Pulmonary artery endothelial cell (primary cell): Measurements from ENCODE around the gene NEU4. TPM values are rescaled to one million over a fixed set of nuclear protein-coding genes. Genes with fewer than 3 reads are reported as not detected.
"Not testable (repeated sequence)": the region's sequence is repeated elsewhere in the genome, so short reads cannot be mapped to it uniquely, and the experiment has no call there.

Experiments used
- DNase-seq: peaks from one replicate; pipeline ENCODE4 v3.0.0-alpha.2; 2011; ENCODE audit warnings: low read depth, low spot score
- total RNA-seq: library from RNA; depleted of rRNA; stranded (reverse); fragments of >200 nt; gene quantifications from 2 replicates; pipeline ENCODE4 v1.2.3, GENCODE V29; 2014

NEU4 gene
- total RNA-seq, 1 donor from 2014 or later: not detected

DNA sequence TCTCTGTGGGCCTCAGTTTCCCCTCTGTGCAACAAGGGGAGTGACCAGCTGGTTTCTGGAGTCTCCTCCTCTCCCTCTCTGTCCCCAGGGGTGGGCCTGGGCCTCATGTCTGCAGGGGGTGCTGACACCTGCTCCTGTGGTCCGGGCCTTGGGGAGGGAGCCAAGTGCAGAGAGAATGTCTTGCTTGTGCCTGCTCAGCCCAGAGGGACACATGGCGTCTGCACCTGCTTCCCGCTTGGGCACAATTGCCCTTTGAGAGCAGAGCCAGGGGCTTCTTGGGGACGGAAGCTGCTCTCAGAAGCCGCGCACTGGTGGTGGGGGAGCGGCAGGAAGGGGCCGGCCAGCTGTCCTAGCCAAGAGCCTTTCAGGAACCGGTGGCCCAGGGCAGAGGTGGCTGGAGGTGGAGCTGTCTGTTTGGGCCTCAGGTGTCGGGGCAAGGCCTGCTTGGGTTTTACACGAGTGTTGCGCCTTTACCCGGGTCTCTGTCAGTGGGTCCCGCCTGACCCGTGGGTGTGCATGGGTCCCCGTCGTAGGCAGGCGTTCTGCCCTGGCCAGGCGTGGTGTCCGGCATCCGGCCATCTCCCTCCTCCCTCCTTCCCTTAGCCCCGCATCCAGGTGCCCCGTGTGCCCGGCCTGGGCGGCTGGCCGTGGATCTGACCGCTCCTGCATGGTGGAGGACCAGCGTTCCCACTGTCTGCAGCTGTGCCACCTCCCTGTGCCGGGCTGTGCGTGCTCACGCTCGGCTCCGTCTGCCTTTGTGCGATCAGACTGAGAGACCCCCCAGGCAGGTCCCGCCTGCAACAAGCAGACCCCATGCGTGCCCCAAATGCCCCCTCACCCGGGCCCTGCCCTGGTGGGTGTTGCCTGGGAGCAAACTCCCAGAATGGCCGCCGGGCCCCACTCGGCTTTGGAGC, 4.0 kb downstream of the NEU4 start:
- no peak for DNase-seq

DNA sequence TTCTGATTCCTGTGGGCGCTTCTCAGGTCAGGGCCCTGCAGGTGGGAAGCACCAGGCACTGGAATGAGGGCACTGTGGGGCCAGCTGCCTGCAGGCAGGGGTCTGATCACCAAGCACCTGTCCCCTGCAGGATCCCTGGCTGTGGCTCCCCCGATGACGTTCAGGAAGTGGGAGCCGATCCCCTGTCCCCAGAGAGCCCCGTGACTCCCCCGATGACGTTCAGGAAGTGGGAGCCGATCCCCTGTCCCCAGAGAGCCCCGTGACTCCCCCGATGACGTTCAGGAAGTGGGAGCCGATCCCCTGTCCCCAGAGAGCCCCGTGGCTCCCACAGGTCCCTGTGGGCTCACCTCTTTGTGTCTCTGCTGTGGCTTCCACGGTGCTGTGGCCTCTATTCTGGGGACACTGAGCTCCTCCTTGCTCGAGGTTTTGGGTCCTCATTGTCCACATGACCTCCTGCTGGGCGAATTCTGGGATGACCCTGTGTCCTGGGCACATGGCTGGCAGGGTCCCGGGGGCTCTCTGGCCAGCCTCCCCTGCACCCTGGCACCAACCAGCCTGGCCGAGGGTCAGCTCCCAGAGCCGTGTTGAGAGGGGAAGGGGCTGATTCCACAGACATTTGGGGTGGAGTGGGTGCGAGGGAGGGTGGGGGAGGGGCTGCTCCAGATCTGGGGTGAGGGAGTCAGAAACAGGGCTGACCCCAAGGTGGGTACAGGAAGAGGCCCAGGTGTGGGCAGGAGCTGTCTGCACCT, 4.8 kb downstream of the NEU4 start:
- no peak for DNase-seq

DNA sequence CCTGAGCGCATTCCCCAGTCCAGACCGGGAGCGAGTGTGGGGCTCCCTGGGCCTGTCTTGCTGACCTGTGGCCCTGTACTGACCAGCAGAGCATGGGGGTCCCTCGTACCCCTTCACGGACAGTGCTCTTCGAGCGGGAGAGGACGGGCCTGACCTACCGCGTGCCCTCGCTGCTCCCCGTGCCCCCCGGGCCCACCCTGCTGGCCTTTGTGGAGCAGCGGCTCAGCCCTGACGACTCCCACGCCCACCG, 5.3 kb downstream of the NEU4 start:
- DNase-seq: no peak

- no peak for DNase-seq
Measured at GRCh38 chr2:241814643-241815476, 5.9 kb downstream of the NEU4 start.

- DNase-seq: no peak
Measured at GRCh38 chr2:241815477-241816430, 6.8 kb downstream of the NEU4 start.

DNA sequence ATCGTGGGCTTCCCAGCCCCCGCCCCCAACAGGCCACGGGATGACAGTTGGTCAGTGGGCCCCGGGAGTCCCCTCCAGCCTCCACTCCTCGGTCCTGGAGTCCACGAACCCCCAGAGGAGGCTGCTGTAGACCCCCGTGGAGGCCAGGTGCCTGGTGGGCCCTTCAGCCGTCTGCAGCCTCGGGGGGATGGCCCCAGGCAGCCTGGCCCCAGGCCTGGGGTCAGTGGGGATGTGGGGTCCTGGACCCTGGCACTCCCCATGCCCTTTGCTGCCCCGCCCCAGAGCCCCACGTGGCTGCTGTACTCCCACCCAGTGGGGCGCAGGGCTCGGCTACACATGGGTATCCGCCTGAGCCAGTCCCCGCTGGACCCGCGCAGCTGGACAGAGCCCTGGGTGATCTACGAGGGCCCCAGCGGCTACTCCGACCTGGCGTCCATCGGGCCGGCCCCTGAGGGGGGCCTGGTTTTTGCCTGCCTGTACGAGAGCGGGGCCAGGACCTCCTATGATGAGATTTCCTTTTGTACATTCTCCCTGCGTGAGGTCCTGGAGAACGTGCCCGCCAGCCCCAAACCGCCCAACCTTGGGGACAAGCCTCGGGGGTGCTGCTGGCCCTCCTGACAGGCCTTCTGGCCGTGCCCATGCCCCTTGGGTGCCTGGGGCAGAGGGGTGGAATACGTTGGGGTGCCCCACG, 7.6 kb downstream of the NEU4 start:
- DNase-seq: no peak

GRCh38 chr2:241817126-241817820, 8.3 kb downstream of the NEU4 start:
- no peak for DNase-seq

DNA sequence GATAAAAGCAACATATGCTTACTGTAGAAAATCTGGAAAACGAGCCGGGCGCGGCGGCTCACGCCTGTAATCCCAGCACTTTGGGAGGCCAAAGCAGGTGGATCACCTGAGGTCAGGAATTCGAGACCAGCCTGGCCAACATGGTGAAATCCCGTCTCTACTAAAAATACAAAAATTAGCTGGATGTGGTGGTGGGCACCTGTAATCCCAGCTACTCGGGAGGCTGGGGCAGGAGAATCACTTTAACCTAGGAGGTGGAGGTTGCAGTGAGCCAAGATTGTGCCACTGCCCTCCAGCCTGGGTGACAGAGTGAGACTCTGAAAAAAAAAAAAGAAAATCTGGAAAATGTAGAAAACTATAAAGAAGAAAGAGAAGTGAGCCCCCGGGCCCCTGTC, 8.8 kb downstream of the NEU4 start:
- not testable (repeated sequence) for DNase-seq

- DNase-seq: no peak
Measured at GRCh38 chr2:241818229-241818942, 9.4 kb downstream of the NEU4 start.

- no peak for DNase-seq
Measured at GRCh38 chr2:241818943-241819270, 9.9 kb downstream of the NEU4 start.

DNA sequence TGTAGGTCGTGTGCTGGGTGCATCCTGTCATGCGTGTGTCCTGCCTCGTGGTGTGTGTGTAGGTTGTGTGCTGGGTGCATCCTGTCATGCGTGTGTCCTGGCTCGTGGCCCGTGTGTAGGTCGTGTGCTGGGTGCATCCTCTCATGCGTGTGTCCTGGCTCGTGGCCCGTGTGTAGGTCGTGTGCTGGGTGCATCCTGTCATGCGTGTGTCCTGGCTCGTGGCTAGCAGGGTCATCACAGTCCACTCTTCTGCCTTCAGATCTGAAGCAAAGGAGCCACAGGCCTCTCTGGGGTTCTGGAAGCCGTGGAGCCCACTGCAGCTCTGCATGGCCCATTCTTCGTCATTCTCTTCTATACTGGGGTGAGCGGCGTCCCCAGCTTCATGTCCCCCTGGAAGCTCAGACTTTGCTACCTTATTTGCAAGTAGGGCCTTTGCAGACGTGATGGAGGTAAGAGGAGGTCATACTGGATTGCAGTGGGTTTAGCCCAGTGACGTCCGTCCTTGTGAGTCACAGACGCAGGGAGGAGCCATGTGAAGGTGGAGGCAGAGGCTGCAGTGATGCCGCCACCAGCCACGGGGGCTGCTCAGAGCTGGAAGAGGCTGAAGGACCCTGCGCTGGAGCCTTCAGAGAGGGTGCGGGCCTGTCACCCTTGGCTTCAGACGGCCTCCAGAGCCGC, 11.1 kb downstream of the NEU4 start:
- not testable (repeated sequence) for DNase-seq

GRCh38 chr2:241820625-241821384, 11.8 kb downstream of the NEU4 start:
- DNase-seq: no peak

GRCh38 chr2:241821460-241822263, 12.7 kb downstream of the NEU4 start:
- no peak for DNase-seq

DNA sequence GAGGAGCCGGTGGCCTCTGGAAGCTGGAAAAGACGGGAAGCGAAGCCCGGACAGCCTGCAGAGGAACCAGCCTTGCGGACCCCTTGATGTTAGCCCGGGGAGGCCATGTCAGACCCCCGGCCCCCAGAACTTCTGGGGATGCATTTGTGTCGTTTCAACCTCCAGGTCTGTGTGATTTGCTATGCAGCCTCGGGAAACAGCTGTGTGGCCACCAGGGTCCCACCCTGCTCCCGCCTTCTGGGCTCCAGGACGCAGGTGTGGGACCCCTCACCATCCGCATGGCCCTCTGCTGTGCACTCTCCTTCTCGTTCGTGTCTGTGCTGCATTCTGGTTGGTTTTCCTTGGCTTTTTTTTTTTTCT, 13.3 kb downstream of the NEU4 start:
- DNase-seq: no peak

DNA sequence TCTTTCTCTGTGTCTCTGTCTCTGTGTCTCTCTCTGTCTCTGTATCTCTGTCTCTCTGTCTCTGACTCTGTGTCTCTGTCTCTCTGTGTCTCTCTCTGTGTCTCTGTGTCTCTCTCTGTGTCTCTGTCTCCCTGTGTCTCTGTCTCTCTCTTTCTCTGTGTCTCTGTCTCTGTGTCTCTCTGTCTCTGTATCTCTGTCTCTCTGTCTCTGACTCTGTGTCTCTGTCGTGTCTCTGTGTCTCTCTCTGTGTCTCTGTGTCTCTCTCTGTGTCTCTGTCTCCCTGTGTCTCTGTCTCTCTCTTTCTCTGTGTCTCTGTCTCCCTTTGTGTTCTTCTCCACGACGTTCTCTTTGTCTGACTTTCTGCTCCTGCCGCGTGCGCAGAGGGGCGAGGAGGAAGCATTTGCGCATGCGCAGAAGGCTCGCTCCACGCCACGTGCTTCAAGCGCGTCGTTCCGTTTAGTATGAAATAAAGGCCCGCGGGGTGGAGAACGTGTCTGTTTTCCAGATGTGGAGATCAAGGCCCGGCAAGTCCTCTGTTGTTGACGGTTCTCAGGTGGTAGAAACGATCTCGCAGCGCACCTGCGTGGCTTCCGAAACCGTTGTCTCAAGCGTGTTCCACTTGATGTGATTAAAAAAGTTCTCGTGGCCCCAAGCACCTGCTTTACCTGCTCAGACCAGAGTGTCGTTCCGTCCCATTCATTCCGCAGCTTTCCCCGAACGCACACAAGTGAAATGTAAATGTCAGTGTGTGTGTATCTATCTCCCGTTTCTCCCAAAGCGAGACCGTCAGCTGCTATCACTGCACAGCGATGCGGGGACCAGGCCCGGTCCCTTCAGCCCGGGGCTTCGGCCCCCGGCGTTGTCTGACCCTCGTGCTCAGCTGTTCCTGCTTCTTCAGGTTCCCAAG, 14.8 kb downstream of the NEU4 start:
- DNase-seq: not testable (repeated sequence)

GRCh38 chr2:241827394-241827793, 18.4 kb downstream of the NEU4 start:
- DNase-seq: no peak
